H1 (cell line): ENCODE results near the gene ACBD6. TPM values are rescaled to one million over a fixed set of nuclear protein-coding genes. Genes with fewer than 3 reads are reported as not detected.
A peak's percentile ranks its signal among the peaks of the same experiment; 100 is the strongest.

ENCODE experiments used
- CTCF ChIA-PET: fragments of 300-600 bp; sonication (Branson Sonifier 250); formaldehyde crosslinking; loops from one replicate; lab custom pipeline; 2021; ENCODE audit not compliant: partially characterized antibody; lab: Charles Lee
- POLR2A ChIA-PET: fragments of 300-600 bp; sonication (Branson Sonifier 250); formaldehyde crosslinking; loops from one replicate; lab custom pipeline; 2021; ENCODE audit warnings: inconsistent platforms; ENCODE audit not compliant: partially characterized antibody; lab: Charles Lee
- DNase-seq, 2 experiments: peaks; one replicate each; pipeline versions ENCODE4 v3.0.0 to v3.0.0-alpha.2; 2010 to 2022; ENCODE audit warnings: low spot score in 2 of 2, low read depth in 1 of 2, mixed read lengths in 1 of 2
- FAIRE-seq: peaks from 2 replicates; lab custom pipeline; 2011; peaks lifted over from hg19 to GRCh38; lab: Jason Lieb, UNC
- H2AFZ ChIP-seq: 2 replicates; pipeline ENCODE4 v1.8.1; 2012; ENCODE audit warnings: low read length, inconsistent platforms
- H2AK5ac ChIP-seq: 2 replicates; pipeline ENCODE4 v1.6.1; 2013; ENCODE audit warnings: low read depth, low read length
- H2BK120ac ChIP-seq: replicated peaks from 2 replicates; pipeline ENCODE3; 2013; ENCODE audit warnings: low read depth, low read length, inconsistent platforms
- H2BK12ac ChIP-seq: 2 replicates; pipeline ENCODE4 v1.6.1; 2013; ENCODE audit warnings: low read depth, low read length
- H2BK15ac ChIP-seq: 2 replicates; pipeline ENCODE4 v1.6.1; 2013; ENCODE audit warnings: low read length
- H2BK20ac ChIP-seq: 2 replicates; pipeline ENCODE4 v1.6.1; 2013; ENCODE audit warnings: low read length
- H2BK5ac ChIP-seq: 2 replicates; pipeline ENCODE4 v1.6.1; 2013; ENCODE audit warnings: low read depth, low read length
- H3K14ac ChIP-seq: 2 replicates; pipeline ENCODE4 v1.6.1; 2013; ENCODE audit warnings: inconsistent platforms; ENCODE audit not compliant: insufficient read length
- H3K18ac ChIP-seq: 2 replicates; pipeline ENCODE4 v1.6.1; 2013; ENCODE audit warnings: low read length; ENCODE audit errors: extremely low read depth
- H3K23ac ChIP-seq: 2 replicates; pipeline ENCODE4 v1.6.1; 2013; ENCODE audit warnings: inconsistent platforms; ENCODE audit not compliant: insufficient read length
- H3K23me2 ChIP-seq: 2 replicates; pipeline ENCODE4 v1.6.1; 2013; ENCODE audit warnings: low read depth, low read length
- H3K27ac ChIP-seq: 2 replicates; pipeline ENCODE4 v1.6.1; 2011; ENCODE audit warnings: low read depth, low read length, inconsistent platforms
- H3K27me3 ChIP-seq, 4 experiments: replicated peaks in 1 of 4; 1 replicate in 1 of 4; 2 replicates in 3 of 4; pipeline versions ENCODE4 v1.6.1 to v1.8.1; 2011 to 2013; ENCODE audit warnings: low read length in 3 of 4, mild to moderate bottlenecking in 3 of 4, inconsistent platforms in 2 of 4, mixed read lengths in 2 of 4, moderate library complexity in 1 of 4; ENCODE audit not compliant: control insufficient read depth in 3 of 4, insufficient read depth in 3 of 4; ENCODE audit errors: extremely low read depth in 1 of 4
- H3K36me3 ChIP-seq, 4 experiments: 2 replicates each; pipeline versions ENCODE4 v1.6.1 to v1.8.1; 2011 to 2013; ENCODE audit warnings: mild to moderate bottlenecking in 4 of 4, low read length in 3 of 4, moderate library complexity in 2 of 4, control low read depth in 1 of 4, inconsistent platforms in 1 of 4; ENCODE audit not compliant: insufficient read depth in 4 of 4, control insufficient read depth in 2 of 4
- H3K4ac ChIP-seq: replicated peaks from 2 replicates; pipeline ENCODE3; 2013; ENCODE audit warnings: low read length, low read depth, mixed read lengths, inconsistent platforms; ENCODE audit not compliant: insufficient read length
- H3K4me1 ChIP-seq, 4 experiments: replicated peaks in 1 of 4; 1 replicate in 1 of 4; 2 replicates in 3 of 4; pipeline versions ENCODE4 v1.6.1 to v1.8.1; 2011 to 2013; ENCODE audit warnings: low read length in 3 of 4, inconsistent platforms in 2 of 4, mixed read lengths in 1 of 4; ENCODE audit not compliant: insufficient read depth in 4 of 4, control insufficient read depth in 3 of 4
- H3K4me2 ChIP-seq, 2 experiments: 2 replicates each; pipeline versions ENCODE4 v1.6.1 to v1.8.1; 2011 to 2013; ENCODE audit warnings: low read depth in 2 of 2, low read length in 2 of 2, control low read depth in 1 of 2, inconsistent platforms in 1 of 2, mild to moderate bottlenecking in 1 of 2; ENCODE audit not compliant: insufficient read depth in 1 of 2
- H3K4me3 ChIP-seq, 4 experiments: fragments of 200-600, 300-600 bp in 1 of 4; sonication (generic), shearing (Covaris generic), sonication (Bioruptor Twin) in 1 of 4; 2 replicates each; pipeline versions ENCODE4 v1.5.1 to v1.8.1; 2011 to 2016; ENCODE audit warnings: low read length in 4 of 4, low read depth in 3 of 4, control low read depth in 2 of 4, inconsistent platforms in 2 of 4, mild to moderate bottlenecking in 2 of 4, mixed read lengths in 1 of 4, moderate library complexity in 1 of 4; ENCODE audit not compliant: insufficient read depth in 2 of 4; ENCODE audit errors: extremely low read depth in 1 of 4
- H3K56ac ChIP-seq: replicated peaks from 2 replicates; pipeline ENCODE3; 2013; ENCODE audit warnings: low read depth, mild to moderate bottlenecking, mixed read lengths, low read length, inconsistent platforms; ENCODE audit not compliant: insufficient read length
- H3K79me1 ChIP-seq: 2 replicates; pipeline ENCODE4 v1.6.1; 2013; ENCODE audit warnings: low read depth, low read length, control low read depth
- H3K79me2 ChIP-seq, 2 experiments: 2 replicates each; pipeline versions ENCODE4 v1.6.1 to v1.8.1; 2012 to 2013; ENCODE audit warnings: low read length in 2 of 2, mild to moderate bottlenecking in 2 of 2, inconsistent platforms in 1 of 2; ENCODE audit not compliant: insufficient read depth in 2 of 2, control insufficient read depth in 1 of 2
- H3K9ac ChIP-seq, 4 experiments: replicated peaks in 1 of 4; 1 replicate in 1 of 4; 2 replicates in 3 of 4; pipeline versions ENCODE4 v1.6.1 to v1.8.1; 2011 to 2013; ENCODE audit warnings: low read depth in 3 of 4, low read length in 3 of 4, control low read depth in 2 of 4, mild to moderate bottlenecking in 2 of 4, moderate library complexity in 2 of 4, inconsistent platforms in 1 of 4; ENCODE audit errors: extremely low read depth in 1 of 4
- H3K9me3 ChIP-seq, 2 experiments: 2 replicates each; pipeline versions ENCODE4 v1.6.1 to v1.8.1; 2012 to 2013; ENCODE audit warnings: mild to moderate bottlenecking in 2 of 2, moderate library complexity in 2 of 2, control low read depth in 1 of 2, inconsistent platforms in 1 of 2, low read depth in 1 of 2, low read length in 1 of 2, mixed read lengths in 1 of 2; ENCODE audit not compliant: insufficient read depth in 2 of 2
- H4K20me1 ChIP-seq, 2 experiments: replicated peaks in 1 of 2; 2 replicates each; pipeline versions ENCODE3 to v1.8.1; 2011 to 2013; ENCODE audit warnings: inconsistent platforms in 2 of 2, low read length in 2 of 2, mild to moderate bottlenecking in 1 of 2; ENCODE audit not compliant: insufficient read depth in 2 of 2, control insufficient read depth in 1 of 2
- H4K5ac ChIP-seq: 2 replicates; pipeline ENCODE4 v1.6.1; 2013; ENCODE audit warnings: low read length, low read depth, mixed read lengths, inconsistent platforms; ENCODE audit not compliant: insufficient read length
- H4K8ac ChIP-seq: 2 replicates; pipeline ENCODE4 v1.8.0; 2013; ENCODE audit warnings: mild to moderate bottlenecking, moderate library complexity, low read length, inconsistent platforms; ENCODE audit not compliant: insufficient read depth; ENCODE audit errors: extremely low read depth
- H4K91ac ChIP-seq: replicated peaks from 2 replicates; pipeline ENCODE3; 2013; ENCODE audit warnings: low read length, mixed read lengths, inconsistent platforms; ENCODE audit not compliant: insufficient read length
- JUND ChIP-seq: IDR thresholded peaks from 2 replicates; pipeline ENCODE4 v1.6.1; 2011; ENCODE audit warnings: mild to moderate bottlenecking, improper control_type of control experiment, low read length
- USF2 ChIP-seq: IDR thresholded peaks from 2 replicates; pipeline ENCODE4 v1.6.1; 2011; ENCODE audit warnings: low read length, improper control_type of control experiment
- whole genome bisulfite sequencing, 2 experiments: shearing (Covaris generic) in 1 of 2; methylation state at CpG; one replicate each; pipeline versions ENCODE4 v1.1.6 to v1.1.7; 2013 to 2015; ENCODE audit warnings: low lambda C conversion rate in 2 of 2, mixed read lengths in 2 of 2, inconsistent platforms in 1 of 2, low coverage in 1 of 2, missing lambda C conversion rate in 1 of 2; ENCODE audit not compliant: insufficient replicate concordance in 2 of 2, insufficient coverage in 1 of 2, insufficient read length in 1 of 2; ENCODE audit errors: extremely low coverage in 1 of 2, missing lambda C conversion rate in 1 of 2; 5-methylcytosine and 5-hydroxymethylcytosine counted together
- polyA plus RNA-seq, 7 experiments: library from polyadenylated mRNA; depleted of rRNA in 3 of 7; stranded (reverse) in 5 of 7; unstranded in 2 of 7; fragments of >200 nt in 5 of 7; fragments of 200-250 nt in 2 of 7; gene quantifications; 1 replicate in 5 of 7; 2 replicates in 1 of 7; 4 replicates in 1 of 7; pipeline versions ENCODE4 v1.2.1 to v1.2.3, GENCODE V29; 2011 to 2013; ENCODE audit warnings: missing spikeins in 2 of 7, mixed read lengths in 2 of 7
- total RNA-seq: library from RNA; stranded (reverse); fragmentation: NEBNext Ultra II Directional; extraction: Animal tissue kit (Norgen Biotek cat#: 25700); gene quantifications from 2 replicates; pipeline ENCODE4 v1.2.1, GENCODE V29; 2021

ACBD6 gene
- total and polyA plus RNA-seq, 2 of the 8 experiments (the other 6 are each of a cell fraction or from before 2014, with no cell fraction given), result 52.0 to 67.7 TPM

- H4K91ac ChIP-seq, result no peak overlapping the region
- no peak overlapping the region for H2AK5ac ChIP-seq
- H2BK20ac ChIP-seq, result no peak overlapping the region
- no peak overlapping the region; the same call in 1 of the 2 replicates for H2BK12ac ChIP-seq
- peak overlapping the region; percentile 63; the same call in 1 of the 2 replicates for H2BK5ac ChIP-seq
- TF ChIP-seq USF2, result no peak
- TF ChIP-seq JUND, result 0 out of 2 replicates have a peak, but pooled peaks have one; percentile 26
- FAIRE-seq (no peak), DNase-seq (no peak)
- no peaks in the 10 kb centered on the region for H4K20me1 ChIP-seq
- no peak overlapping the region for H3K18ac ChIP-seq
- ChIA-PET CTCF (interaction anchor here (1.0 to 2.2 kb wide), 4 partner anchors 38 to 169 kb away, joined by 4 to 6 read pairs (median 4); no protein-coding TSS in a partner anchor), POLR2A (no interaction called here)
- no peak overlapping the region for H3K14ac ChIP-seq
- H3K79me1 ChIP-seq, result no peaks in the 10 kb centered on the region; the same call in 1 of the 2 replicates
- no peak overlapping the region for H3K56ac ChIP-seq
- H3K23ac ChIP-seq, result no peak overlapping the region
- no peak overlapping the region for H3K4ac ChIP-seq
- H3K4me3 ChIP-seq, result no peak overlapping the region
- H4K5ac ChIP-seq, result no peak overlapping the region
- no peaks in the 10 kb centered on the region; a peak in 1 of 7 replicates for H3K4me1 ChIP-seq
- no peaks in the 10 kb centered on the region; a peak in 1 of 7 replicates for H3K27me3 ChIP-seq
- H3K9ac ChIP-seq, result no peak overlapping the region
- no peaks in the 10 kb centered on the region for H3K9me3 ChIP-seq
- no peak overlapping the region for H2BK15ac ChIP-seq
- H2BK120ac ChIP-seq, result no peak overlapping the region
- no peaks in the 10 kb centered on the region for H3K23me2 ChIP-seq
- 91% methylated on average over 1 of the region's 1 CpG; no CpG with 5 or more reads in 1 of the 2 experiments for WGBS, 2 experiments
- H3K36me3 ChIP-seq, result no peaks in the 10 kb centered on the region
- no peak overlapping the region for H2AFZ ChIP-seq
- no peaks in the 10 kb centered on the region for H3K79me2 ChIP-seq
- no peak overlapping the region for H4K8ac ChIP-seq
- no peak overlapping the region for H3K4me2 ChIP-seq
- H3K27ac ChIP-seq, result no peak overlapping the region
Measured at GRCh38 chr1:180309338-180309737, 193.0 kb downstream of the ACBD6 start.
